Natural killer cell (primary cell): ENCODE results near the gene MEX3D. TPM values are rescaled to one million over a fixed set of nuclear protein-coding genes. Genes with fewer than 3 reads are reported as not detected.

Source experiments
- ATAC-seq, 3 donors: fragments of 150-1000 bp in 2 of 3; fragments of 200-7000 bp in 1 of 3; cut with Tn5 transposase; 1 replicate in 1 of 3; 2 replicates in 2 of 3; pipeline ENCODE4 v1.10.0; 2021; ENCODE audit warnings: mild to moderate bottlenecking in 2 of 3, moderate library complexity in 2 of 3
- DNase-seq, 2 donors: peaks; one replicate each; pipeline versions ENCODE4 v3.0.0 to v3.0.0-alpha.2; 2013 to 2021; ENCODE audit warnings: mixed read lengths in 1 of 2
- H3K27ac ChIP-seq: one replicate; pipeline ENCODE4 v1.5.1; 2013; ENCODE audit warnings: mild to moderate bottlenecking, low read length
- H3K27me3 ChIP-seq: one replicate; pipeline ENCODE4 v1.6.1; 2013; ENCODE audit warnings: low read length; ENCODE audit not compliant: control insufficient read depth, insufficient read depth
- H3K36me3 ChIP-seq: one replicate; pipeline ENCODE4 v1.6.1; 2013; ENCODE audit warnings: low read length; ENCODE audit not compliant: control insufficient read depth, insufficient read depth
- H3K4me1 ChIP-seq: one replicate; pipeline ENCODE4 v1.6.1; 2013; ENCODE audit warnings: low read length; ENCODE audit not compliant: control insufficient read depth, insufficient read depth
- H3K4me3 ChIP-seq: one replicate; pipeline ENCODE4 v1.5.1; 2013; ENCODE audit warnings: low read length
- H3K9me3 ChIP-seq: one replicate; pipeline ENCODE4 v1.6.1; 2013; ENCODE audit warnings: low read length; ENCODE audit not compliant: control insufficient read depth, insufficient read depth
- H3K27ac Mint-ChIP-seq, 2 donors: one replicate each; pipeline ENCODE4 v1.8.0; 2022; ENCODE audit warnings: mild to moderate bottlenecking in 2 of 2, mixed read lengths in 2 of 2, moderate library complexity in 1 of 2
- H3K27me3 Mint-ChIP-seq, 2 donors: one replicate each; pipeline ENCODE4 v1.8.0; 2022; ENCODE audit warnings: low read depth in 2 of 2, mixed read lengths in 2 of 2
- H3K36me3 Mint-ChIP-seq: one replicate; pipeline ENCODE4 v1.8.0; 2022; ENCODE audit warnings: mixed read lengths
- H3K4me1 Mint-ChIP-seq, 2 donors: one replicate each; pipeline ENCODE4 v1.8.0; 2022; ENCODE audit warnings: mixed read lengths in 2 of 2
- H3K4me3 Mint-ChIP-seq: one replicate; pipeline ENCODE4 v1.8.0; 2022; ENCODE audit warnings: mild to moderate bottlenecking, moderate library complexity, mixed read lengths
- H3K9me3 Mint-ChIP-seq, 2 donors: one replicate each; pipeline ENCODE4 v1.8.0; 2022; ENCODE audit warnings: mixed read lengths in 2 of 2
- CTCF ChIP-seq: fragments of 200-600 bp; IDR thresholded peaks from one replicate; pipeline ENCODE4 v1.8.0; 2022; ENCODE audit warnings: antibody characterized with exemption
- WGBS: methylation state at CpG from one replicate; pipeline ENCODE4 v1.1.7; 2013; ENCODE audit warnings: missing lambda C conversion rate; ENCODE audit not compliant: insufficient coverage; 5-methylcytosine and 5-hydroxymethylcytosine counted together
- intact Hi-C: fragments of 100-400 bp; cut with micrococcal nuclease; formaldehyde crosslinking; loops from one replicate; pipeline ENCODE4 v1.14.2; 2022
- total RNA-seq, 4 donors: library from RNA; stranded (reverse); fragments of 120-200 nt in 1 of 4; gene quantifications; one replicate each; pipeline versions ENCODE4 v1.2.3 to v1.2.4, GENCODE V29; 2013 to 2022

MEX3D gene
- total RNA-seq, 3 donors from 2014 or later (not counting 1 experiment from before 2014, with no cell fraction given) = 4.2 to 6.9 (median 4.4) TPM

- no peak overlapping the region for H3K27ac Mint-ChIP-seq
- peaks cover 6 to 15% of the 10 kb centered on the region in 2 donors for H3K27me3 Mint-ChIP-seq
- no peak overlapping the region for H3K4me3 ChIP-seq
- H3K4me1 Mint-ChIP-seq = peaks cover 0 to 9% of the 10 kb centered on the region in 2 donors
- peak; percentile 63 to 69 (median 68) for ATAC-seq
- H3K4me3 Mint-ChIP-seq = no peak overlapping the region
- WGBS = 12% methylated on average over 52 of the region's 52 CpGs
- intact Hi-C loops = no loop called here
- H3K4me1 ChIP-seq = peaks cover 17% of the 10 kb centered on the region
- no peaks in the 10 kb centered on the region for H3K9me3 ChIP-seq
- peak; percentile 62 to 82 for DNase-seq
- H3K27ac ChIP-seq = no peak overlapping the region
- H3K36me3 Mint-ChIP-seq = no peaks in the 10 kb centered on the region
- peak; percentile 64 for TF ChIP-seq CTCF
- H3K27me3 ChIP-seq = peaks cover 12% of the 10 kb centered on the region
- no peaks in the 10 kb centered on the region for H3K9me3 Mint-ChIP-seq
- no peaks in the 10 kb centered on the region for H3K36me3 ChIP-seq
Measured at GRCh38 chr19:1513499-1514294, 54.4 kb downstream of the MEX3D start.

- H3K4me3 ChIP-seq = peak within 1 kb of the TSS; percentile 17
- Mint-ChIP-seq H3K36me3 (no peaks in the 10 kb centered on the region), H3K9me3 (no peaks in the 10 kb centered on the region), H3K27me3 (peaks cover 6 to 18% of the 10 kb centered on the region in 2 donors), H3K4me1 (peaks cover under 1 to 13% of the 10 kb centered on the region in 2 donors), H3K27ac (no peak within 1 kb of the TSS), H3K4me3 (peak within 1 kb of the TSS; percentile 64)
- intact Hi-C loops = no loop called here
- 3% methylated on average over 77 of the region's 78 CpGs for WGBS
- peak in 1 of 2 donors; percentile 80 for DNase-seq
- peaks cover 3% of the 10 kb centered on the region for H3K9me3 ChIP-seq
- no peak within 1 kb of the TSS for H3K27ac ChIP-seq
- no peaks in the 10 kb centered on the region for H3K36me3 ChIP-seq
- H3K4me1 ChIP-seq = peaks cover 24% of the 10 kb centered on the region
- peak; percentile 47 to 61 (median 52) for ATAC-seq
- TF ChIP-seq CTCF = no peak
- H3K27me3 ChIP-seq = peaks cover 12% of the 10 kb centered on the region
Measured at GRCh38 chr19:1512671-1513498, 55.2 kb downstream of the MEX3D start, which contains the start of gene ADAMTSL5. Gene ADAMTSL5 (minus strand): TSS chr19:1513019. CDS start chr19:1510943, 2,076 bp downstream.

- no peaks in the 10 kb centered on the region for H3K9me3 Mint-ChIP-seq
- H3K27me3 Mint-ChIP-seq = peaks cover 6 to 22% of the 10 kb centered on the region in 2 donors
- 51% methylated on average over 21 of the region's 22 CpGs for WGBS
- ATAC-seq (no peak), DNase-seq (no peak)
- H3K27me3 ChIP-seq = peaks cover 12% of the 10 kb centered on the region
- H3K4me3 Mint-ChIP-seq = peak overlapping the region; percentile 64
- no peak overlapping the region for H3K27ac ChIP-seq
- no peaks in the 10 kb centered on the region for H3K36me3 ChIP-seq
- peaks cover 9% of the 10 kb centered on the region for H3K9me3 ChIP-seq
- no peak for TF ChIP-seq CTCF
- peaks cover 34% of the 10 kb centered on the region for H3K4me1 ChIP-seq
- intact Hi-C loops = no loop called here
- H3K27ac Mint-ChIP-seq = no peak overlapping the region
- H3K4me3 ChIP-seq = no peak overlapping the region
- H3K36me3 Mint-ChIP-seq = no peaks in the 10 kb centered on the region
- H3K4me1 Mint-ChIP-seq = peaks cover 5 to 20% of the 10 kb centered on the region in 2 donors
Measured at GRCh38 chr19:1511318-1512317, 56.5 kb downstream of the MEX3D start.
